Activated T-helper 2 cell treated with anti-CD3 and anti-CD28 coated beads, Interferon-gamma antibody, Interleukin-2, Interleukin-4, amounts not matched to agents 10 μg/mL and 5 μg/mL and 100 μg/mL, durations not matched to agents 14 hours and 24 hours and 36 hours (primary cell): ENCODE measurements around the gene CDK1. TPM values are rescaled to one million over a fixed set of nuclear protein-coding genes. Genes with fewer than 3 reads are reported as not detected.

ENCODE experiments used
- DNase-seq: peaks from one replicate; pipeline ENCODE4 v3.0.0; 2021; ENCODE audit warnings: low spot score
- H3K27ac Mint-ChIP-seq: one replicate; pipeline ENCODE4 v1.8.0; 2021; ENCODE audit warnings: mixed read lengths
- H3K27me3 Mint-ChIP-seq: one replicate; pipeline ENCODE4 v1.8.0; 2021; ENCODE audit warnings: low read depth, mixed read lengths
- H3K36me3 Mint-ChIP-seq: one replicate; pipeline ENCODE4 v1.8.0; 2021; ENCODE audit warnings: low read depth, mixed read lengths
- H3K4me1 Mint-ChIP-seq: one replicate; pipeline ENCODE4 v1.8.0; 2021; ENCODE audit warnings: low read depth, mixed read lengths
- H3K4me3 Mint-ChIP-seq: one replicate; pipeline ENCODE4 v1.8.0; 2021; ENCODE audit warnings: low read depth, mild to moderate bottlenecking, moderate library complexity, mixed read lengths
- H3K9me3 Mint-ChIP-seq: one replicate; pipeline ENCODE4 v1.8.0; 2021; ENCODE audit warnings: mixed read lengths
- intact Hi-C: fragments of 100-400 bp; cut with micrococcal nuclease; formaldehyde crosslinking; loops from one replicate; pipeline ENCODE4 v1.15.1; 2023
- total RNA-seq: library from RNA; stranded (reverse); gene quantifications from 2 replicates; pipeline ENCODE4 v1.2.3, GENCODE V29; 2022

The CDK1 gene
- total RNA-seq, 1 donor from 2014 or later = 91.4 TPM

- Mint-ChIP-seq H3K4me3 (no peak overlapping the region), H3K9me3 (no peaks in the 10 kb centered on the region)
- intact Hi-C loops = no loop called here
These were observed 25.6 kb downstream of the CDK1 start for GRCh38 chr10:60803865-60804264.

GRCh38 chr10:60806921-60807320 lies 28.6 kb downstream of the CDK1 start:
- no peak for DNase-seq
- H3K36me3 Mint-ChIP-seq = peaks cover 8% of the 10 kb centered on the region
- H3K27me3 Mint-ChIP-seq = no peaks in the 10 kb centered on the region
- H3K27ac Mint-ChIP-seq = no peak overlapping the region
- H3K9me3 Mint-ChIP-seq = no peaks in the 10 kb centered on the region
- intact Hi-C loops = no loop called here
- H3K4me3 Mint-ChIP-seq = no peak overlapping the region
- H3K4me1 Mint-ChIP-seq = no peaks in the 10 kb centered on the region

More at GRCh38 chr10:60803865-60804264, 25.6 kb downstream of the CDK1 start:
- Mint-ChIP-seq H3K27me3 (no peaks in the 10 kb centered on the region), H3K27ac (no peak overlapping the region), H3K36me3 (peaks cover 17% of the 10 kb centered on the region), H3K4me1 (no peaks in the 10 kb centered on the region)
- no peak for DNase-seq

DNA sequence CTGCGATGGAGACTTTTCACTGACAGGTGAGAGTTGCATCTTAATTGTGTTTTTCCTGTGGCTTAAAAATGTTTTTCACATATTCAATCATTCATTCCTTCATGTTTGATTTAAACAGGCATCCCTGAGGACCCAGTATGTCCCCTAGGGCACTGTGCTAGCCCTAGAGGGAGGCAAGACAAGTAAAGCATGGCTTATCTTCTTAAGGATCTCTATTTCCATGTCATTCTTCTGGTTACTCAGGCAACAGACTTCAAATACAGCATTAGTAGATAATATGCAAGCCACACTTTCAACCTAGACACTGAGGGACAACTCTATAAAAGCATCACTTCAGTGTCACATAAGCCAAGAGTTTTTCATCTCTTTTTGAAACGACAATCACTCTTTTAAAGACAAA lies 29.2 kb downstream of the CDK1 start:
- H3K4me3 Mint-ChIP-seq = no peak overlapping the region
- no peak for DNase-seq

GRCh38 chr10:60808036-60808435 lies 29.8 kb downstream of the CDK1 start:
- peaks cover 8% of the 10 kb centered on the region for H3K36me3 Mint-ChIP-seq
- H3K4me3 Mint-ChIP-seq = no peak overlapping the region
- DNase-seq = no peak
- no peaks in the 10 kb centered on the region for H3K4me1 Mint-ChIP-seq
- intact Hi-C loops = no loop called here
- H3K27ac Mint-ChIP-seq = no peak overlapping the region
- H3K9me3 Mint-ChIP-seq = no peaks in the 10 kb centered on the region
- H3K27me3 Mint-ChIP-seq = no peaks in the 10 kb centered on the region

More for the DNA sequence above, 29.2 kb downstream of the CDK1 start:
- Mint-ChIP-seq H3K36me3 (peaks cover 8% of the 10 kb centered on the region), H3K27ac (no peak overlapping the region), H3K9me3 (no peaks in the 10 kb centered on the region), H3K27me3 (no peaks in the 10 kb centered on the region), H3K4me1 (no peaks in the 10 kb centered on the region)
- intact Hi-C loops = no loop called here

DNA sequence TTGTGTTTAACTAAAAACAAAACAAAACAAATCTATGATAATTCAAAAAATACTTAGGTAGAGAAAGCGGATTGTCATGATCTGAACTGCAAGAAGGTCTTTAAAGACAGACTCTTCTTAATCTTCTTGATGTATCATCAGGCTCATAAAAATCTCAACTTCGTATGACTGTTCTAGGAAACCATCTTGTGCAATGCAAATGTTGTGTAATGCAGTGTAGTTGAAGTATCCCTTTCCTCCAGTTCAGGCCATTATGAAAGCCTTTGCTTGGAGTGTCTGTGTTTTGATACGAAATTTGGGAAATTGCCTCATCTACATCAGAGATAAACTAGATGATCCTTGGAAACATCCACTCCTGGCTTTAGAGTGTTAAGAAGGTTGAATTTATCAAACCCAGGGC lies 30.9 kb downstream of the CDK1 start:
- no peaks in the 10 kb centered on the region for H3K4me1 Mint-ChIP-seq
- H3K4me3 Mint-ChIP-seq = no peak overlapping the region
- no peak overlapping the region for H3K27ac Mint-ChIP-seq
- no peak for DNase-seq
- intact Hi-C loops = no loop called here
- peaks cover 3% of the 10 kb centered on the region for H3K36me3 Mint-ChIP-seq
- H3K9me3 Mint-ChIP-seq = no peaks in the 10 kb centered on the region
- H3K27me3 Mint-ChIP-seq = no peaks in the 10 kb centered on the region

GRCh38 chr10:60810437-60811182 lies 32.3 kb downstream of the CDK1 start:
- intact Hi-C loops = no loop called here
- DNase-seq = no peak
- Mint-ChIP-seq H3K27me3 (no peaks in the 10 kb centered on the region), H3K4me1 (no peaks in the 10 kb centered on the region), H3K4me3 (no peak overlapping the region), H3K27ac (no peak overlapping the region), H3K9me3 (no peaks in the 10 kb centered on the region), H3K36me3 (no peaks in the 10 kb centered on the region)

DNA sequence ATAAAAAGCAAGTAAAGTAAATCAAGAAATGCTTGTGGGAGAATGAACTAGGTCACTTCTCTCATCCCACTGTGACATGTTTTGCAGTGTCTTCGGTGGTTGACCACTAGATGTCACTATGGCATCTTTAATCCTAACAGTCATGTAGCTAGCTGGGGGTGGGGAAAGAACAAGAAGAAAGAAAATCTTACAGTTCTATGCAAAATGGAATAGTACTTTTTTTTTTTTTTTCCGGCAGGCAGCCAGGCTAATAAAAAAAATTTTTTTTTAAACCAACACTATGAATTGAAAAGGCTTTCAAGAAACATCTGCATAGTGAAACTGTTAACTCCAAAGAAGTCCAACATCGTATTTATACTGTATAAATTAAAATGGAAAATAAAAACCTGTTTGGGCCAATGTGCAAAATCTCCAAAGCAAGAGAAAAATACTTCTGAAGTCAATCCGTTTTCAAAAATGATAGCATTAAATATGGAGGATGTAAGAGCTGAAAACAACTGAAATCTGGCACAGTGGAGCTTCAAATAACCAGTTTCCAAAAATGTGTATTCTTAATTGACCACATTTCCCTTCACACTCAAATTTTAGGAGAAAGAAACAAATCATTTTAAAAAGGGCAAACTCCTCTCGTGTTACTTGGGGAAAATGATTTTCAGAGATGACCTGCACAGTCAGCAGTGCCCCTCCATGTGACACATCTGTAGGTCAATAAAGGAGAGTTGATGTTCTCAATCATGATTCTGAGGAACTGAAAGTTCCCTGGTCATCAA lies 38.5 kb downstream of the CDK1 start:
- no peak overlapping the region for H3K4me3 Mint-ChIP-seq
- H3K27ac Mint-ChIP-seq = no peak overlapping the region
- intact Hi-C loops = loop anchor here (1.0 to 2.0 kb wide), 3 partner anchors 147 to 916 kb away; no protein-coding TSS in a partner anchor
- H3K36me3 Mint-ChIP-seq = no peaks in the 10 kb centered on the region
- peaks cover 26% of the 10 kb centered on the region for H3K27me3 Mint-ChIP-seq
- DNase-seq = no peak
- H3K9me3 Mint-ChIP-seq = no peaks in the 10 kb centered on the region
- peaks cover 13% of the 10 kb centered on the region for H3K4me1 Mint-ChIP-seq

GRCh38 chr10:60817398-60817805 lies 39.1 kb downstream of the CDK1 start:
- no peaks in the 10 kb centered on the region for H3K9me3 Mint-ChIP-seq
- no peak overlapping the region for H3K27ac Mint-ChIP-seq
- intact Hi-C loops = loop anchor here (2.0 kb wide), 1 partner anchor 915 kb away; no protein-coding TSS in a partner anchor
- no peak overlapping the region for H3K4me3 Mint-ChIP-seq
- peaks cover 13% of the 10 kb centered on the region for H3K4me1 Mint-ChIP-seq
- no peaks in the 10 kb centered on the region for H3K36me3 Mint-ChIP-seq
- H3K27me3 Mint-ChIP-seq = peaks cover 26% of the 10 kb centered on the region
- DNase-seq = no peak

DNA sequence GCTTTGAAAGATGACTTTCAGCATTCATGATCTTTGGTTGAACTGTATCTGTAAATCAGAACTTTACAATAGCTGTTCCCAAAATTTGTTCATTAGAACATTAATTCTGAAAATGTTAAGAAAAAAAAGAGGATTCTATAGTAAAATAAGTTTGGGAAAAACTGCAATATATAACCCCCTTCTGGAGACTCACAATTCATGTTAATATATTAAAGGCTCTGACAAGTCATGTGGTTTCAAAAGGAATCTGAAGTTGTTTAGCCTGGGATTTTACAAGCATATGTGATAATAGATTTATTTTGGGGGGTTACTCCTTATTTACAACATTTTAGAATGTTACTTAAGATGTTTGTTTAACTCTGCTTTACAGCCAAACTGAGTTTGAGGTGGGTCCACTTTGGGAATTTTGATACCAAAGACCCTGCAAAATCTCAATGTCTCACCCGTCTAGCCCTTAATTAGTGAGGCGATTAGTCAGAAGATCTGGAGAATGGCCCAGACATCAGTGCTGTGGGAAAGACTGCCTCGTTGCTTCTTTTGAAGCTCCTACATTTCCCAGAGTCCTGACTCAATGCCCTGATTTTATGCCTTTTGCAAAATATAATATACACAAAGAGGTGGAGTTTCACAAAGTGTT lies 40.0 kb downstream of the CDK1 start:
- Mint-ChIP-seq H3K36me3 (no peaks in the 10 kb centered on the region), H3K4me1 (peaks cover 13% of the 10 kb centered on the region), H3K27ac (no peak overlapping the region), H3K9me3 (no peaks in the 10 kb centered on the region), H3K4me3 (no peak overlapping the region), H3K27me3 (peaks cover 28% of the 10 kb centered on the region)
- DNase-seq = no peak
- intact Hi-C loops = no loop called here

DNA sequence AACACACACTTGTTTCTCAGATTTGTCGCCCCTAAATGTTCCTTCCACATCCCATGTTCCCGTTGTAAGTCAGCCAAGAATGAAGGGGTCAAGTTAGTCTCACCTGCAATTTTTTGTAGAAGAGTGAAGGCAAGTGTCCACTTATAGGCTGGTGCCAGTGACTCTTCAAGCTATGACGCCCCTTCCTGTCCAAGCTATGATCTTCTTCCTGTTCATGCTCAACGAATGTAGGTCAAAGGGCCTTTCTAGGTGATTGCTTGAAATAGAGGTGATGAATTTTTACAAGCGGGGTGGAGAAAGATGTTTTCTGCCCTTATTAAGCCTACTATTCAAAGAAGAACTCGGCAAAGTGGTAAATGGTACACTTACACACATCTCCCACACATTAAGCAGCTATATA lies 41.0 kb downstream of the CDK1 start:
- no peaks in the 10 kb centered on the region for H3K9me3 Mint-ChIP-seq
- H3K27ac Mint-ChIP-seq = no peak overlapping the region
- DNase-seq = no peak
- H3K36me3 Mint-ChIP-seq = no peaks in the 10 kb centered on the region
- intact Hi-C loops = no loop called here
- H3K4me3 Mint-ChIP-seq = no peak overlapping the region
- peaks cover 13% of the 10 kb centered on the region for H3K4me1 Mint-ChIP-seq
- peaks cover 28% of the 10 kb centered on the region for H3K27me3 Mint-ChIP-seq

DNA sequence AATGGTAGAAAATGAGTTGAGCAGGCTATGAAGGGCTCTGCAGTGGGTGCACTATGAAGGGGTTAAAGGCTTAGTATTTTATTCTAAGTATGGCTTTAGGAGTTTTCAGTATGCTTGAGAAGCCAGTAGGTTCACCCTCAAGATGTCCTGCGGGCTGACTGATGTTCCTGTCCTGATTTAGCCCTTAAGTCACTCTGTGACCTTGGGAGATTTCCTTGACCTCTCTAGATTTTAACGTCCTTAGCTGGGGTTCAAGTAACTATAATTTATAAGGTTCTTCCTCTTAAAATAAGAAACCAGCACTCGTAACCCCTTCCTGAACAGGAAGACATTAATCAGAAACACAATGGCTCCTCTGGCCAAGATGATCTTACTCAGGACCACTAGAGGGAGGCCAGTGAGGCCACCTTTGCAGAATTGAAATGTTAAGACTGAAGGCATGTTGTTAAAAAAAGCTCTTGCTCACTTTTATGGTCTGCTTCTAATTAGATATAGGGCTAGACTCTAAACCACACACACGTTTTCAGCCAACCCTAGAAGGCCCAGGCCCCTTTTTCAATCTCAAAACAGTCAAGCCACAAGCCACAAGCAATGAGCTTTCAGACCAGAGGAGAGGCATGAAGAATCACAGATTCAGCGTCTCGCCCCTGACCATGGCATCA lies 41.9 kb downstream of the CDK1 start:
- H3K27ac Mint-ChIP-seq = no peak overlapping the region
- intact Hi-C loops = no loop called here
- H3K9me3 Mint-ChIP-seq = no peaks in the 10 kb centered on the region
- peaks cover 13% of the 10 kb centered on the region for H3K4me1 Mint-ChIP-seq
- no peak overlapping the region for H3K4me3 Mint-ChIP-seq
- H3K36me3 Mint-ChIP-seq = no peaks in the 10 kb centered on the region
- H3K27me3 Mint-ChIP-seq = peaks cover 32% of the 10 kb centered on the region
- DNase-seq = no peak

DNA sequence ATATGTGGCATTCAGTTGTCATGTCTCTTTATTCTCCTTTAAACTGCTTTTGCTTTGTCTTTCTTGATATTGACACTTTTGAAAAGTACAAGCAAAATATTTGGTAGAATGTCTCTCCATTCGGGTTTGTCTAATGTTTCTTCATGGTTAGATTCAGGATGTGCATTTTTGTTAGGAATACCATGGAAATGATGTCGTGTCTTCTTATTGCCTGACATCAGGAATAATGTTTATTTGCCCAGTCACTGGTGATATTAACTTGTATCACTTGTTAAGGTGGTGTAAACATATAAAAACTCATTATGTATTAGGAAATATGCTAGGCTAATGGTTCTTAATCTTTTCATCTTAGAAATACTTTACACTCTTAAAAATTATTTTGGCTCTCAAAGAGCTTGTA lies 43.4 kb downstream of the CDK1 start:
- Mint-ChIP-seq H3K4me3 (no peak overlapping the region), H3K27me3 (peaks cover 39% of the 10 kb centered on the region), H3K9me3 (no peaks in the 10 kb centered on the region), H3K27ac (no peak overlapping the region), H3K4me1 (peaks cover 10% of the 10 kb centered on the region), H3K36me3 (no peaks in the 10 kb centered on the region)
- intact Hi-C loops = no loop called here
- DNase-seq = no peak
